Measurements from ENCODE around the gene GALNT6.
A peak's percentile ranks its signal among the peaks of the same experiment; 100 is the strongest.
"Not testable (repeated sequence)": the region's sequence is repeated elsewhere in the genome, so short reads cannot be mapped to it uniquely, and the experiment has no call there.

Gene GALNT6

GRCh38 chr12:51346581-51346980, 44.6 kb downstream of the GALNT6 start, which contains the start of gene CELA1:
CELA1 (minus strand) TSS chr12:51346679; CDS start chr12:51346638, 41 bp downstream.
- DNase-seq: no peak

DNA sequence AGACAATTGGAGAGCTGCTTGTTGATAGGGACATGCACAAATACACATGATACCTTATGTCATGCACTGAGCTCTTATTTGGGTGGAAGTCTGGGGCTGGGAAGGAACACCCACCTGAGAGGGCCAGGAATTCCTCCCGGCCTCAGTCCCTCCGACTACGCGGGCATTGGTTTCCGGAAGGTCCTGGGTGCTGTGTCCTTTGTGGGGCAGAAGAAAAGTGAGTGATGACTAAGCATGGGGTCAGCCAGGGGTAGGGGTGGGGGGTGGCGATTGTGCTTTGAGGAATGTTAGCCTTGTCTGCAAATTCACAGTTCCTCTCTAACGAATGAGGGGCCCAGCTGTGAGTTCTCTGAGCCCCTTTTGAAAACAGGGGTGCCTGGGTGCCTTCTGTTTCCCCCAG, 45.5 kb downstream of the GALNT6 start:
- no peak for DNase-seq

DNA sequence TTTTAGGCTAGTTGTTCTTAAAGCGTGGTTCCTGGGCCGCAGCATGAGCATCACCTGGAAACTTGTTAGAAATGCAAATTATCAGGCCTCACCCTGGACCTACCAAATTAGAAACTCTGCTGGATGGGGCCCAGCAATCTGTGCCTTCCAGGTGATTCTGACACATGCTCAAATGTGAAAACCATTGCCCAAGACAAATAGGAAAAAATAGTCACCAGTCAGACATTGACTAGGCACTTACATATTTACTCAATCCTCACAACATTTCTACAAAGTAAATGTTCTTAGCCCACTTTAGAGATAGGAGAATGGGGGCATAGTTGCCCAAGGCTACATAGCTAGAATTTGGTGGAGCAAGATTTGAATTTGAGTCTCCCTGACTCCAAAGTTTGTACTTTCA, 48.0 kb downstream of the GALNT6 start:
- no peak for DNase-seq

- DNase-seq: no peak
Observed at GRCh38 chr12:51342416-51342815, 48.8 kb downstream of the GALNT6 start.

DNA sequence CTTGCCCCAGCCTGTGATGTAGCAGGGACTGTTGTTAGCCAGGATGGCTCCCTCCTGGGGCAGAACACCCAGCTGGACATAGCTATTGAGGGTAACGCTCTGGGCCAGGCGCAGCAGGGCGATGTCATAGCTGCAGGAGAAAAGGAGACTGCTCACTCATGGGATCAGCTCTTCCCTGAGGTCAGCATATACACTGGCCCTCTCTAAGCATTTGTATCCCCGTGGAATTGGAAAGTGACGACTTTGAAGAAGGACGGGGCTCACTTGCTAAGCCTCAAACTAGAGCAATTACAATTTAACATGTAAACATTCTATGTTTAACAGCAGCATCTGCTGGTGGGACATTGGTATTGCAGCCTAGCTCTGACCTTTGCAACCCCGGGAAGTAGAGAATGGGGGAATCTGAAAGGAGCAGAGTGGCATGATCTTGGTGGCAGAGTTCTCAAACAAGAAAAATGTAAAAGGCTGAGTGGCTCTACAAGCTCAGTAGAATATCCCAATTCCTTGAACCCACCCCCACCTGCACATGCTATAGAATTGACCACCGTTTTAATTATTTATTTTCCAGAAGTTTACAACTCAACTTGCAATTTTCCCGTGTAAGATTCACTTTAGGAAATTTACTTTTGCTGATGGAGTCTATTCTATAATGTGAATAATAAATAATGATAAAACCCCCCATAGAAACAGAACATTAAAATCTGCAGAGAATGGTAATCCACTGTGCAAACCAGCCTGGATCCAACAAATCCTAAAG, 49.8 kb downstream of the GALNT6 start:
- DNase-seq: peak; percentile 70

DNA sequence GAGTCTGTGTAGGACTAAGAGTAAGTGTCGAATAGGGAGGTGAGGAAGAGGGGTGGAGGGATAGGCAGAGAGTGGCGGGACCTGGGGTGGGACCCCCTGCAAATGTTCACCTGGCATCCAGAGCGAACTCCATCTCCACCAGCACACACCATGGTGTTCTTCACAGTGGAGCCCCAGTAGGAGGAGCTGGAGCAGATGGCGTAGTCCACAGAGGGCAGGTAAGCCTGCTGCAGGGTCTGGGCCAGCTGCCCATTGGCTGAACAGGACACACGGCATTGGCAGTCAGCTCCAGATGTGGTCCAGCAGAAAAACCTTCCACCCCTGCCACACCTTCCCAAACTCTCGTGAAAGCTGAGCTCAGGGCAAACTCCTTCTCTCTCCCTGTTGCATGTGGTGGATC, 51.5 kb downstream of the GALNT6 start:
- no peak for DNase-seq

DNA sequence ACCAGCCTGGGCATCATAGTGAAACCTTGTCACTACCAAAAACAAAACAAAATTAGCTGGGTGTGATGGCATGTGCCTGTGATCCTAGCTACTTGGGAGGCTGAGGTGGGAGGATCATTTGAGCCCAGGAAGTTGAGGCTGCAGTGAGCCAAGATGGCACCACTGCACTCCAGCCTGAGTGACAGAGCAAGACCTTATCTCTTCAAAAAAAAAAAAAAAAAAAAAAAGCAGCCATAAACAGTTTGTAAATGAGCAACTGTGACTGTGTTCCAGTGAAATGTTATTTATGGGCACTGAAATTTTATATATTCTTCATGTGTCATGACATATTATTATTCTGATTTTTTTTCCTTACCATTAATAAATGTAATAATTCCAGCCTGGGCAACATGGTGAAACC, 53.9 kb downstream of the GALNT6 start:
- not testable (repeated sequence) for DNase-seq

GRCh38 chr12:51335931-51336330, 55.3 kb downstream of the GALNT6 start:
- no peak for DNase-seq

DNA sequence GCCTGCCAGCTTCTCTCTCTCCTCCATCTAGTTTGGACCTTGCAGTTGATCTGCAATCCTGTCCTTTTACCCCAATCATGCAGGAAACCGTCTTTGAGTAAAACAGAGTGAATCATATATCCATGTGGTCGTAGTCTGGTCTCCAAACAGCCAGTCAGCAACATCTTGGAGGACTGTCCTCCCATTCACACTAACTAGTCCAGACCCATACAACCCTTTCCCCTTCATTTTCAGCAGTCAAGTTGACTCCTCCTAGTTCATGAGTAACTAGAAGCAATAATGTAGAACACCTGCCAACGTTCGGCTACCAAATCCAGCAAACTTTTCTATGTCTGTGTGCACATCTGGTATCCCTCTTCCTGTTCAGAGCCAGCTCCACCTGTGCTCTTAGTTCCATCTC, 56.4 kb downstream of the GALNT6 start:
- no peak for DNase-seq

DNA sequence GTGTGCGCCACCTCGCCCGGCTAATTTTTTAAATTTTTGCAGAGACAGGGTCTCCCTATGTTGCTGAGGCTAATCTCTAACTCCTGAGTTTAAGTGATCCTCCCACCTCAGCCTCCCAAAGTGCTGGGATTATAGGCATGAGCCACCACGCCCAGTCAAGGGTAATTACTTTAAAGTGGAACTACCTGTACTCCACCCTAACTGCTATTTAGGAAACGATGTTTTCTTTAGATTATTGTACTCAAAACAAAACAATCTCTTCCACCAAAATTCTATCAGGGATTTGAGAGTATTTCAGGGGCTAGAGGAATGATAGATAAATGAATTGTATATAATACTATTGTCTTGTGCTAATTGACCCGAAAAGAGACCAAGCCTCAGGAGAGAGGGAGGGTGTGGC, 57.7 kb downstream of the GALNT6 start:
- DNase-seq: no peak

- DNase-seq: no peak
Observed at GRCh38 chr12:51330186-51330585, 61.0 kb downstream of the GALNT6 start.

DNA sequence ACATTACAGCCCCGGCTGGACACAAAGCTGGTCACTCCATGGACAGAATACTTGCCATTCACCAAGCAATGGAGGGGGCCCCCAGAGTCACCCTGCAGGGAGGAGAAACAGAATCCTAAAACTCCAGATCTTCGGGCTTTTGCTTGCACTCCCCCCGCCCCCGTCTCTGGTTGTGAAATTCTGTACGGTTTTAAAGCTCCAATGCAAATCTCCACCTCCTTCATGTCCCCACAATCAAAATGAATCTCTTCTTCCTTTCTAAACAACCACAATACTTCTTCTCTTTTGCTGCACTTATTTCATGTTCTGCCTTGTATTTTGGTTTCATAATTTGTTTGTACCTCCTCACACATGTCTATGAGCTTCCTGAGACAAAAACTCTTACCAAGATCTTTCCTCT, 61.5 kb downstream of the GALNT6 start:
- no peak for DNase-seq

DNA sequence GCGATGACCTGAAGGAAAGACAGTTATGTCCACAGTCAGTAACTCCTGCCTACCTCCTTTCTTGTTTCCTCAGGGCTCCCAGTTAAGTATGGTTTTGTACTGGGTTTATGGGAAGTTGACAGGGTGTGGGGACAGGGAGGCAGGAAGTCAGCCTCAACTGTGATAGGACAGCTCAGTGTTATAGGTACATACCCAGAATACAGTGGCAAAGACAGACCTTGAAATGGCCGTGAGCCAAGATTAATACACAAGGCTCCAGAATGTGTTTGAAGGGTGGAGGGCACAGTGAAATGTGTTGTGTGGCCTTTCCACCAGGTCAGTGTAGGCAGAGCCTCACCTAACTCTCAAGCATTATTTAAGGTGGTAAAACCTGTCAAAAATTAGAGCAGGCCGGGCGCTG, 62.6 kb downstream of the GALNT6 start:
- DNase-seq: no peak

DNA sequence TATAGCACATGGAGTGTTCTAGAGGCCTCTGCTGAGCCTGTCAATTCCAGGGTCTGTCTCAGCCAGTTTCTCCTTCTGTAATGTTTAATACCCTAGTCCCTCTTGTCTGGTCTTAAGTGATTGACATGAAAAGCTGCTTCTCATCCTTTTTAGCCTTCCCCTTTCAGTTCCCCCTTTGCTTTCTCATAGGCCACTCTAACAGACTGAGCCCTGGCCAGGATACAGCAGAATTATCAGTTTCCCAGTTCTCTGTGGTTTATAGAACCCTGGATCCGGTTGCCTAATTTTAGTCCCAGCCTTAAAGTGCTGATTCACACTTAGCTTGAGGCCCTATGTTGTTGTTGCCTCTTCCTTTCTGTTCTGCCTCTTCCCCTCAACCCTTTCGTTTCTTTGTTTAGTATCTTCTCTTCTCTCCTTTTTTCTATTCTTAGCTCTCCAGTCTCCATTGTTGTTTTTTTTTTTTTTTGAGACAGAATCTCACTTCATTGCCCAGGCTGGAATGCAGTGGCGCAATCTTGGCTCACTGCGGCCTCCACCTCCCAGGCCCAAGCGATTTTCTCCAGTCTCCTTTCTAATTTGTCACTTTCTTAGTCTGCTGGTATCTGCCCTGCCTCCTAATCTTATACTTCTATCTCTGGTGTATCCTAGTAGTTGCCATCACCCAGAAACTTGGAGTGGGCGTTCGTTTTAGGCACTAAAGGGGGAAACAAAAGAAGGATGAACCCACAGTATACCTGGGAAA, 64.3 kb downstream of the GALNT6 start:
- no peak for DNase-seq

GRCh38 chr12:51324953-51325352, 66.3 kb downstream of the GALNT6 start:
- no peak for DNase-seq

DNA sequence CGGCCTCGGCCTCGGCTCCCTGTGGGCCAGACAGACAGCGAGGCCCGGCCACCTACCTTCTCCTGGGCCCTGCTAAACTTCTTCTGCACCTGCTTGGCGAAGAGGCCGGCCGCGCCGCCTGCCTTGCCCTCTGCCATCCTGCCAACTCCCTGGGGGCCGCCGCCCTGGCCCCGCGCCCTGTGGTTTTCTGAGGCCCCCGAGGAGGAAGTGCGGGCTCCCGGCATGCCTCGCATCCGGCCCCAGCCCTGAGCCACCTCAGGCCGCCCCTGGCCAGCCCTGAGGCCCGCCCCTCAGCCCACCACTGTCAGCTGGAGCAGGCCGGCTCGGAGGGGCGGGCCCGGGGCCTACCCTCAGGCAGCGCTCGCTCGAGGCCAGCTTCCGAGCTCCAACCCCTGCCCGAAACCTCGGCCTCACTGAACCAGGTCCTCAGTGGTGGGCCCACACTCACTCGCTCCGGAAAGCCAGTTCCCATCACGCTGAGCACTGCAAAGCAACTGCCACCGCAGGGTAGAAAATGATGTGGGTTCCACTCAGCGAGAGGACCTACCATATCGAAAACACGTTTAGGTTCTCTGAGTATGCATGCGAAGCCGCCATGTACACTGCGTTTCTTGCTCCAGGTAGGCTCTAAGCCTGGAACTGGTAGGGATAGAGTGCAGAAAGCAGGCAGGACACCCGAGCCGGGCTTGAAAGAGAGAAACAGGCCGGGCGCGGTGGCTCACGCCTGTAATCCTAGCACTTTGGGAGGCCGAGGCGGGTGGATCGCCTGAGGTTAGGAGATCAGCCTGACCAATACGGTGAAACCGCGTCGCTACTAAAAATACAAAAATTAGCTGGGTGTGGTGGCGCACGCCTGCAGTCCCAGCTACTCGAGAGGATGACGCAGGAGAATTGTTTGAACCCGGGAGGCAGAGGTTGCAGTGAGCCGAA, 67.0 kb downstream of the GALNT6 start, which contains the start of gene BIN2:
Gene BIN2, minus strand, starts transcription at position 209 of the 930 bp plus-strand sequence. Its CDS starts 72 bp downstream, at position 137.
- DNase-seq: peak; percentile 29

- DNase-seq: no peak
Observed at GRCh38 chr12:51323317-51323960, 67.8 kb downstream of the GALNT6 start.

DNA sequence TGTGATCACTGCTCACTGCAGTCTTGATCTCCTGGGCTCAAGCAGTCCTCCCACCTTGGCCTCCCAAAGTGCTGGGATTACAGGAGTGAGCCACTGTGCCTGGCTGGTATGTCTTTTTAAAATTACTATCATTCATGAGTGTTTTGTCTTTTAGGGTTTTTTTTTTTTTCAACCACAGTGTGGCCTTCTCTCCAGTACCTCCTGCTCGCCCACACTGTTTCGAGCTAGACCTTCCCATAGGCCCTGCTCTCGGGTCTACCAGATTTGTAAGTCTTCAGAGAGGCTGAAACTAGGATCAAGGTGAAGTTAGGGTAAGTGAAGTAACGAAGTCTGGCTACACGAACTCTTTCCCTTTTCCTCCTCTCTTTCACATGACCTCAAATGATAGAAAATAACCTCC, 68.8 kb downstream of the GALNT6 start:
- DNase-seq: no peak

DNA sequence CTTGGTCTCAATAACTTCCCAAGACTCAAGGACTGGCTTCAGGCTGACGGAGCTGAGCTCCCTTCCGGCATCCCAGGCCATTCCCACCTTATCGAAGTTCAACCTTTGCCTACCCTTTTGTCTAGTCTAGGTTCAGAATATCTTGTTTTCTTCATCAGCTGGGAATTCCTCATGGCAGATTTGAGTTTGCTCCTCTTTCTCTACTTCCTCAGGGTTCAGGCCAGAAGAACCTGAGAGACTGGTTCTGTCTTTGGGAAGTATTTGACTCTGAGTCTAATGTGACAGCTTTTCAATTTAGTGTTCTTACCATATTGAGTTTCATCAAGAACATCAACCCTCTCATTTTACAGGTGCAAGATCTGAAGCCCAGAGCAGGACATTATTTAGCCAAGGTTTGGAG, 69.3 kb downstream of the GALNT6 start:
- no peak for DNase-seq

DNA sequence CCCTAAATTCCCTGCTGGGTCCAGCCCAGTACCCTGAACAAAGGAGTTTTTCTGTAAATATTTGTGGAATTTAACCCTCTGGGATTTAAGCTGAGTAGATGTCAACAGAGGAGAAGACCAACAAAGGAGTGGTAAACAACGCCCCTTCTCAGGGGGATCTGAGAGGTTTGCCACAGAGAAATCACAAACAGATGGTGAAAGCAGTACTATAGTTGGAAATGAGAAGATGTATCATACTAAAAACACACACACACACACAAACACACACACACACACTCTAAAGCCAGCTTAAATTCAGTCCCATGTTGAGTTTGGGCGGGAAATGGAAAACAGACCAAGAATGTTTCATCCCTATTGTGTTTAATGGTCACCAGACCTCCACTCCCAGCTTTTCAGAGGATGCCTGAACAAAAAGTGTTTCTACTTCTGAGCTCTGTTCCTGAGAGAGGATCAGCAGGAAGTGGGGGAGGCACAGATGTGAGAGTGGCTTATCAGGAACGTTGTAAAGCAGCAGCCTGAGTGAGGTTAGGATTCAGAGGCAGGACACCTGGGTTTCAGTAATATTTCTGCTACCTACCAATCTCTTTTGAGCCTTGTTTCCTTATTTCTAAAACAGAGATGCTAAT, 70.4 kb downstream of the GALNT6 start:
- peak; percentile 32 for DNase-seq

- no peak for DNase-seq
Observed at GRCh38 chr12:51320311-51320694, 70.9 kb downstream of the GALNT6 start.

Data from right hindlimb (tissue), 1 donor.